Prostate gland (tissue), 2 donors: ENCODE measurements around the gene PTPRU. TPM values are rescaled to one million over a fixed set of nuclear protein-coding genes. Genes with fewer than 3 reads are reported as not detected.
"Not testable (repeated sequence)": the region's sequence is repeated elsewhere in the genome, so short reads cannot be mapped to it uniquely, and the experiment has no call there.

ENCODE experiments used
- DNase-seq: peaks from one replicate; pipeline ENCODE4 v3.0.0-alpha.2; 2019; ENCODE audit warnings: low spot score
- H3K27ac ChIP-seq, 2 donors: fragments of 200-600 bp; sonication (generic); 2 replicates each; pipeline ENCODE4 v1.5.1; 2017 to 2019
- H3K27me3 ChIP-seq: fragments of 200-600 bp; sonication (generic); replicated peaks from 2 replicates; pipeline ENCODE4 v1.5.1; 2019; ENCODE audit not compliant: insufficient read depth
- H3K36me3 ChIP-seq, 2 donors: fragments of 200-600 bp; sonication (generic); 1 replicate in 1 of 2; 2 replicates in 1 of 2; pipeline versions ENCODE4 v1.5.1 to v1.8.1; 2017 to 2019
- H3K4me1 ChIP-seq: fragments of 200-600 bp; sonication (generic); replicated peaks from 2 replicates; pipeline ENCODE4 v1.5.1; 2019
- H3K4me3 ChIP-seq, 2 donors: fragments of 200-600 bp; sonication (generic); 2 replicates each; pipeline ENCODE4 v1.5.1; 2017 to 2019
- H3K9me3 ChIP-seq: fragments of 200-600 bp; sonication (generic); 2 replicates; pipeline ENCODE4 v1.5.1; 2017
- POLR2A ChIP-seq: fragments of 450-650 bp; IDR thresholded peaks from one replicate; pipeline ENCODE4 v1.6.1; 2016; ENCODE audit warnings: antibody characterized with exemption, mild to moderate bottlenecking
- POLR2AphosphoS5 ChIP-seq: sonication (generic); formaldehyde crosslinking; IDR thresholded peaks from one replicate; pipeline ENCODE4 v1.6.1; 2017; ENCODE audit warnings: antibody characterized with exemption
- WGBS: methylation state at CpG from one replicate; pipeline ENCODE4 v1.1.5; 2018; 5-methylcytosine and 5-hydroxymethylcytosine counted together
- intact Hi-C: fragments of 100-400 bp; cut with DNase I; formaldehyde crosslinking; loops from one replicate; pipeline ENCODE4 v1.14.2; 2022
- total RNA-seq, 2 donors: library from RNA; depleted of rRNA; stranded (reverse); fragments of >200 nt; gene quantifications; one replicate each; pipeline ENCODE4 v1.1.0, GENCODE V29; 2016
- TF ChIP-seq, protein P1 (sequence below), 4 experiments: fragments of 200-600 bp in 2 of 4; fragments of 450-650 bp in 2 of 4; sonication (generic) in 2 of 4; IDR thresholded peaks; 1 replicate in 3 of 4; 2 replicates in 1 of 4; pipeline ENCODE4 v1.5.1; 2016 to 2019; ENCODE audit warnings: antibody characterized with exemption in 4 of 4, mild to moderate bottlenecking in 2 of 4, moderate library complexity in 2 of 4

The PTPRU gene
- total RNA-seq, 2 donors from 2014 or later = 49.9 to 60.5 TPM

DNA sequence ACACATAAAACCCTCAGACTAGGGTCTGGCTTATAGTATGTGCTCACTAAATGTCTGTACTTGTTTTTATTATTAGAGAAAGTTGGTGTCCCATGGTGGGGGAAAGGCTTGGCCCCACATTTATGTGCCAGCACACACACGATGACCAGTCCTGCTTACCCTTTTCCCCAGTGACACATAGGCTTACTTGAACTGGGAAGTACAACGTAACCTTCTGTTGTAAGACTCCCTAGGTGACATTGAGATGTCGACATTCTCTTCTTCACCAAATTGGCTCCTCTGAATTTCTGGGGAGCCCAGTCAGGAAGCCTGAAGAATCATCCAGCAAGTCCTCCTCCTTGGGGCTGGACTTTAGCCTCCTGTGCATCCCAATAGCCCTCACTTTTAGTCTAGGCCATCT lies 3.9 kb upstream of the PTPRU start:
- intact Hi-C loops = loop anchor here (10.0 kb wide), 1 partner anchor 1292 kb away; no protein-coding TSS in a partner anchor
- WGBS = 75% methylated on average over 3 of the region's 3 CpGs
- no peak overlapping the region for H3K27ac ChIP-seq
- TF ChIP-seq, protein P1, sequence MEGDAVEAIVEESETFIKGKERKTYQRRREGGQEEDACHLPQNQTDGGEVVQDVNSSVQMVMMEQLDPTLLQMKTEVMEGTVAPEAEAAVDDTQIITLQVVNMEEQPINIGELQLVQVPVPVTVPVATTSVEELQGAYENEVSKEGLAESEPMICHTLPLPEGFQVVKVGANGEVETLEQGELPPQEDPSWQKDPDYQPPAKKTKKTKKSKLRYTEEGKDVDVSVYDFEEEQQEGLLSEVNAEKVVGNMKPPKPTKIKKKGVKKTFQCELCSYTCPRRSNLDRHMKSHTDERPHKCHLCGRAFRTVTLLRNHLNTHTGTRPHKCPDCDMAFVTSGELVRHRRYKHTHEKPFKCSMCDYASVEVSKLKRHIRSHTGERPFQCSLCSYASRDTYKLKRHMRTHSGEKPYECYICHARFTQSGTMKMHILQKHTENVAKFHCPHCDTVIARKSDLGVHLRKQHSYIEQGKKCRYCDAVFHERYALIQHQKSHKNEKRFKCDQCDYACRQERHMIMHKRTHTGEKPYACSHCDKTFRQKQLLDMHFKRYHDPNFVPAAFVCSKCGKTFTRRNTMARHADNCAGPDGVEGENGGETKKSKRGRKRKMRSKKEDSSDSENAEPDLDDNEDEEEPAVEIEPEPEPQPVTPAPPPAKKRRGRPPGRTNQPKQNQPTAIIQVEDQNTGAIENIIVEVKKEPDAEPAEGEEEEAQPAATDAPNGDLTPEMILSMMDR (IDR thresholded peaks at IDR 0.05) = no peak
- TF ChIP-seq POLR2AphosphoS5 = no peak
- H3K27me3 ChIP-seq = no peaks in the 10 kb centered on the region
- H3K9me3 ChIP-seq = no peaks in the 10 kb centered on the region
- no peak for DNase-seq
- H3K4me1 ChIP-seq = peaks cover 3% of the 10 kb centered on the region
- no peaks in the 10 kb centered on the region for H3K36me3 ChIP-seq
- no peak overlapping the region for H3K4me3 ChIP-seq

DNA sequence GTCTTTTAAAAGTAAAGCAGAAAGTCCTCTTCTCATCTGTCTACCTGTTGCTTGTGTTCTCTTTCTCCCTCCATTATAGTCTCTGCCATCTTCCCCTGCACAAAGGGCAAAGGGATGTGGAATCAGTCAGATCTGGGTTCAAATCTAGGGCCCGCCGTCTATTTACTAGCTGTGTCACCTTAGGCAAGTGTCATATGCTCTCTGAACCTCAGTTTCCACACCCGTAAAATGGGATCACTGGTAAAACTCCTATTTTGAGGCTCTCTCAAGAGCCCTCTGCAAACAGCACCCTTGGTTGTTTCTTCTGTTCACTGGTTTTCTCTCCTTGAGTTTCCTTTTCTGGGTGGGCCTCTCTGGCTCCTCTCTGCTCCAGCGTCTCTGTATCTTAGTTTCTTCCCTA lies 2.6 kb upstream of the PTPRU start:
- no peaks in the 10 kb centered on the region for H3K9me3 ChIP-seq
- intact Hi-C loops = loop anchor here (10.0 kb wide), 1 partner anchor 1291 kb away; no protein-coding TSS in a partner anchor
- no peaks in the 10 kb centered on the region for H3K27me3 ChIP-seq
- no peak overlapping the region for H3K27ac ChIP-seq
- DNase-seq = no peak
- TF ChIP-seq, protein P1 (IDR thresholded peaks at IDR 0.05) = no peak
- no peak for TF ChIP-seq POLR2AphosphoS5
- no peak for TF ChIP-seq POLR2A
- H3K36me3 ChIP-seq = no peaks in the 10 kb centered on the region
- 80% methylated on average over 4 of the region's 4 CpGs for WGBS
- H3K4me1 ChIP-seq = peaks cover 3% of the 10 kb centered on the region
- H3K4me3 ChIP-seq = no peak overlapping the region

DNA sequence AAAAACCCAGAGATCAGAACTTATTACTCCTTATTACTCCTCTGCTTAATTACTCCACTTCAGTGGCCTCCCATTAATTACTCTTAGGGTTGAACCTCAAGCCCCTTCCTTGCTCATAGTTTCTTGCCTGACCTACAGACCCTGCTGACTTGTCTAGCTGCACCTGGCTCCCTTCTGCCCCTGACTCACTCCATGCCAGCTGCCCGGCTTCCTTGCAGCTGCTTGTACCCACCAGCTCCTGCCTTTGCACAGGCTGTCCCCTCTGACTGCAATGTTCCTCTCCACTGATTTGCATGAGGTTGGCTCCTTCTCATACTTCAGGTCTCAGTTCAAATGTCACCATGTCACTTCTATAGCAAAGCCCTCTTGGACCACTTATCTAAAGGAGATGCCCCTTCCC lies 1.9 kb upstream of the PTPRU start:
- Histone ChIP-seq H3K27ac (no peak overlapping the region), H3K36me3 (no peaks in the 10 kb centered on the region), H3K9me3 (no peaks in the 10 kb centered on the region), H3K4me1 (peaks cover 3% of the 10 kb centered on the region), H3K4me3 (no peak overlapping the region), H3K27me3 (no peaks in the 10 kb centered on the region)
- WGBS = 76% methylated on average over 1 of the region's 1 CpG
- intact Hi-C loops = loop anchor here (10.0 kb wide), 1 partner anchor 1290 kb away; no protein-coding TSS in a partner anchor
- TF ChIP-seq POLR2A = no peak
- TF ChIP-seq, protein P1 (IDR thresholded peaks at IDR 0.05) = no peak
- DNase-seq = no peak

DNA sequence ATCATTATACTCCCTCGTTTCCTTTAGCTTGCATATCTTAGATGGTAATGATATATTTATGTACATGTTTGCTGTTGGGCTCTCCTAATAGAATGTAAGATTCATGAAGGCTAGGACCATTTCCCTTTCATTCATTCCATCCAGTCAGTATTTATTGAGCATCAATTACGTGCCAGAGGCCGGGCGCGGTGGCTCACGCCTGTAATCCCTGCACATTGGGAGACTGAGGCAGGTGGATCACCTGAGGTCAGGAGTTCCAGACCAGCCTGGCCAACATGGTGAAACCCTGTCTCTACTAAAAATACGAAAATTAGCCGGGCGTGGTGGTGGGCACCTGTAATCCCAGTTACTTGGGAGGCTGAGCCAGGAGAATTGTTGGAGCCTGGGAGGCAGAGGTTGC lies 1.4 kb upstream of the PTPRU start:
- H3K9me3 ChIP-seq, DNase-seq, H3K4me3 ChIP-seq, H3K27ac ChIP-seq, H3K36me3 ChIP-seq, H3K4me1 ChIP-seq, H3K27me3 ChIP-seq: not testable (repeated sequence)
- WGBS = 88% methylated on average over 9 of the region's 9 CpGs
- intact Hi-C loops = loop anchor here (5.0 to 10.0 kb wide), 2 partner anchors 872 to 1290 kb away; no protein-coding TSS in a partner anchor

DNA sequence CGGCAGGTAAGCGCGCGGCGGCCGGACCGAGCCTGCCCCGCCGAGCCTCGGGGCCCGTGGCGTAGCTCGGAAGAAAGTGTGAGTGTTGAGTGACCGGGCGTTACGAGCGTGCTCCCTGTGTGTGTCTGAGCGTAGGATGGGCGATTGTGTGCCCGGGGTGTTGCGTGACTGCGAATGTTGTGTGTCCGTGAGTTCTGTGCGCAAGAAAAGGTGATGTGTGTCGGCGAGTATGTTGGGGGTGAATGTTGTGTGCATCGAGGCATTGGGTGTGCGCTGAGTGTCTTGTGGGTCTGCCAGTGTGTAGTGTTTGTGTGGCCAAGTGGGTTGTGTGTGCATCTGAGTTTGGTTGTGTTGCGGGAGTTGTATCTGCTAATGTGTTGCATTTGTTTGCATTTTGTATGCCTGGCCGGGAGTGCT lies 398 bp downstream of the PTPRU start:
- Histone ChIP-seq H3K4me3 (peak overlapping the region; percentile 60 to 65), H3K4me1 (no peaks in the 10 kb centered on the region), H3K9me3 (no peaks in the 10 kb centered on the region), H3K36me3 (no peaks in the 10 kb centered on the region), H3K27me3 (no peaks in the 10 kb centered on the region), H3K27ac (peak overlapping the region; percentile 74)
- under 1% methylated on average over 30 of the region's 30 CpGs for WGBS
- intact Hi-C loops = loop anchor here (2.0 to 10.0 kb wide), 4 partner anchors 871 to 1472 kb away; no protein-coding TSS in a partner anchor
- no peak for DNase-seq
- TF ChIP-seq, protein P1 (IDR thresholded peaks at IDR 0.05) = no peak
- TF ChIP-seq POLR2A (peak; percentile 1), POLR2AphosphoS5 (no peak)
